Measurements from ENCODE around the gene DNAH17. TPM values are rescaled to one million over a fixed set of nuclear protein-coding genes. Genes with fewer than 3 reads are reported as not detected.

The DNAH17 gene
- total and polyA plus RNA-seq, 2 of the 13 experiments (the other 11 are each of a cell fraction or from before 2014, with no cell fraction given), result 0.86 to 1.6 TPM

- no peak for TF ChIP-seq AHR (CRISPR knock-in tag; IDR thresholded peaks at IDR 0.05)
These were observed 31.6 kb upstream of the DNAH17 start (continued) for GRCh38 chr17:78608804-78609186.

DNA sequence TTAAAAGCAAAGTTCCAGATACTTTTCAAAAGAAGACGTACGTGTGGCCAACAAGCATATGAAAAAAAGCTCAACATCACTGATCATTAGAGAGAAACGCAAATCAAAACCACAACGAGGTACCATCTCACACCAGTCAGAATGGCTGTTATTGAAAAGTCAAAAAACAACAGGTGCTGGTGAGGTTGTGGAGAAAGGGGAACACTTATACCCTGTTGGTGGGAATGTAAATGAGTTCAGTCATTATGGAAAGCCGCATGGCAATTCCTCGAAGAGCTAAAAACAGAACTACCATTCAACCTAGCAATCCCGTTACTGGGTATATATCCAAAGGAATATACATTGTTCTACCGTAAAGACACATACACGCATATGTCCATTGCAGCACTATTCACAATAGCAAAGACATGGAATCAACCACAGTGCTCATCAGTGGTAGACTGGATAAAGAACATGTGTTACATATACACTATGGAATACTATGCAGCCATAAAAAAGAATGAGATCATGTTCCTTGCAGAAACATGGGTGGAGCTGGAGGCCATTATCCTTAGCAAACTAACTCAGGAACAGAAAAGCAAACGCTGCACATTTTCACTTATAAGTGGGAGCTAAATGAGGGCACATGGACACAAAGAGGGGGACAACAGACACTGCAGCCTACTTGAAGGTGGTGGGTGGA, 31.1 kb upstream of the DNAH17 start:
- ChIA-PET POLR2A (no interaction called here), CTCF (ENCODE audit: low intra/inter-chr PET ratio, low total read pairs) (no interaction called here)

GRCh38 chr17:78607038-78607437, 29.8 kb upstream of the DNAH17 start:
- Histone ChIP-seq H4K20me1 (ENCODE audit: insufficient read depth, low read length) (no peaks in the 10 kb centered on the region), H3K4me3 (replicated peaks in 1 of 3; ENCODE audit: insufficient read depth in 1 of 3, low read depth in 2 of 3, low read length in 3 of 3) (no peak overlapping the region), H3K27ac (ENCODE audit: extremely low read length, insufficient read depth, low read length) (no peak overlapping the region), H3K9me3 (ENCODE audit: low read length) (no peaks in the 10 kb centered on the region), H3K4me2 (ENCODE audit: low read depth, low read length) (no peak overlapping the region), H2AFZ (ENCODE audit: low read length) (no peak overlapping the region), H3K9ac (ENCODE audit: insufficient read depth, low read depth, low read length) (no peak overlapping the region), H3K36me3 (replicated peaks in 1 of 2; ENCODE audit: control insufficient read depth in 1 of 2, insufficient read depth in 2 of 2, low read length in 2 of 2) (no peaks in the 10 kb centered on the region), H3K27me3 (ENCODE audit: control insufficient read depth in 1 of 2, insufficient read depth in 2 of 2, low read length in 2 of 2) (no peaks in the 10 kb centered on the region), H3K4me1 (ENCODE audit: insufficient read depth, low read length) (peaks cover 35% of the 10 kb centered on the region), H3K79me2 (ENCODE audit: insufficient read depth, low read length) (no peaks in the 10 kb centered on the region)
- no TSS peak for BruUV-seq (replicated peaks)
- intact Hi-C loops (cut with micrococcal nuclease; ENCODE audit: unreplicated experiment) (no loop called here), in situ Hi-C loops (cut with HindIII; ENCODE audit: extremely low pct_ligation_motif_present, low pct_unique_long_range_greater_than_20kb) (loop anchor here (10.0 kb wide), 1 partner anchor 112 kb away; no protein-coding TSS in a partner anchor)
- POLR2A ChIA-PET, result interaction anchor here (4.2 kb wide), 1 partner anchor 15 kb away, joined by 16 read pairs; no protein-coding TSS in a partner anchor
- peak; percentile 43 for FAIRE-seq
- TF ChIP-seq ZNF564 (CRISPR knock-in tag; IDR thresholded peaks at IDR 0.05) (no peak), HNRNPL (IDR thresholded peaks at IDR 0.05; ENCODE audit: low read depth, low read length) (no peak), HOXA9 (CRISPR knock-in tag; IDR thresholded peaks at IDR 0.05; ENCODE audit: borderline replicate concordance) (no peak), TFAP4 (IDR thresholded peaks at IDR 0.05; ENCODE audit: borderline replicate concordance, low read depth) (no peak), STAG1 (CRISPR knock-in tag; IDR thresholded peaks at IDR 0.05) (no peak), ZBTB42 (CRISPR knock-in tag; IDR thresholded peaks at IDR 0.05) (no peak), ESRRA (CRISPR knock-in tag; IDR thresholded peaks at IDR 0.05; ENCODE audit: low read depth) (no peak), BRCA1 (CRISPR knock-in tag; IDR thresholded peaks at IDR 0.05) (no peak), RXRA (CRISPR knock-in tag; IDR thresholded peaks at IDR 0.05) (no peak), ZNF446 (CRISPR knock-in tag; IDR thresholded peaks at IDR 0.05) (no peak)
- TF ChIP-seq, protein P1, sequence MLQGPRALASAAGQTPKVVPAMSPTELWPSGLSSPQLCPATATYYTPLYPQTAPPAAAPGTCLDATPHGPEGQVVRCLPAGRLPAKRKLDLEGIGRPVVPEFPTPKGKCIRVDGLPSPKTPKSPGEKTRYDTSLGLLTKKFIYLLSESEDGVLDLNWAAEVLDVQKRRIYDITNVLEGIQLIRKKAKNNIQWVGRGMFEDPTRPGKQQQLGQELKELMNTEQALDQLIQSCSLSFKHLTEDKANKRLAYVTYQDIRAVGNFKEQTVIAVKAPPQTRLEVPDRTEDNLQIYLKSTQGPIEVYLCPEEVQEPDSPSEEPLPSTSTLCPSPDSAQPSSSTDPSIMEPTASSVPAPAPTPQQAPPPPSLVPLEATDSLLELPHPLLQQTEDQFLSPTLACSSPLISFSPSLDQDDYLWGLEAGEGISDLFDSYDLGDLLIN (CRISPR knock-in tag; IDR thresholded peaks at IDR 0.05; ENCODE audit: borderline replicate concordance), result no peak
- no peak for DNase-seq (ENCODE audit: low spot score)
- CTCF ChIA-PET (ENCODE audit: low intra/inter-chr PET ratio, low total read pairs), result no interaction called here
- no peak for ATAC-seq
- 43% methylated on average over 6 of the region's 6 CpGs for WGBS (ENCODE audit: low lambda C conversion rate)

More for the DNA sequence above, 31.1 kb upstream of the DNAH17 start:
- H3K27me3 ChIP-seq (ENCODE audit: control insufficient read depth in 1 of 2, insufficient read depth in 2 of 2, low read length in 2 of 2), result no peaks in the 10 kb centered on the region
- no TSS peak for BruUV-seq (replicated peaks)
- no peak overlapping the region for H2AFZ ChIP-seq (ENCODE audit: low read length)
- H3K4me2 ChIP-seq (ENCODE audit: low read depth, low read length), result no peak overlapping the region
- no peaks in the 10 kb centered on the region for H4K20me1 ChIP-seq (ENCODE audit: insufficient read depth, low read length)
- WGBS (ENCODE audit: low lambda C conversion rate), result 83% methylated on average over 10 of the region's 10 CpGs
- FAIRE-seq (no peak), DNase-seq (ENCODE audit: low spot score) (no peak), ATAC-seq (no peak)
- no peak overlapping the region for H3K27ac ChIP-seq (ENCODE audit: extremely low read length, insufficient read depth, low read length)
- peaks cover 22% of the 10 kb centered on the region for H3K4me1 ChIP-seq (ENCODE audit: insufficient read depth, low read length)
- no peaks in the 10 kb centered on the region for H3K79me2 ChIP-seq (ENCODE audit: insufficient read depth, low read length)
- H3K36me3 ChIP-seq (replicated peaks in 1 of 2; ENCODE audit: control insufficient read depth in 1 of 2, insufficient read depth in 2 of 2, low read length in 2 of 2), result no peaks in the 10 kb centered on the region
- in situ Hi-C loops (cut with HindIII; ENCODE audit: extremely low pct_ligation_motif_present, low pct_unique_long_range_greater_than_20kb), result loop anchor here (10.0 kb wide), 1 partner anchor 113 kb away; no protein-coding TSS in a partner anchor
- intact Hi-C loops (cut with micrococcal nuclease; ENCODE audit: unreplicated experiment), result no loop called here
- H3K9me3 ChIP-seq (ENCODE audit: low read length), result no peaks in the 10 kb centered on the region
- H3K9ac ChIP-seq (ENCODE audit: insufficient read depth, low read depth, low read length), result no peak overlapping the region
- no peak overlapping the region for H3K4me3 ChIP-seq (replicated peaks in 1 of 3; ENCODE audit: insufficient read depth in 1 of 3, low read depth in 2 of 3, low read length in 3 of 3)
- TF ChIP-seq SIX1 (CRISPR knock-in tag; IDR thresholded peaks at IDR 0.05; ENCODE audit: borderline replicate concordance) (no peak), ARHGAP35 (CRISPR knock-in tag; IDR thresholded peaks at IDR 0.05; ENCODE audit: borderline replicate concordance) (no peak), BCL6 (CRISPR knock-in tag; IDR thresholded peaks at IDR 0.05) (no peak)

Data from HepG2 (cell line).